NCI-H446 treated with DMSO at 0.1 percent for 48 hours (cell line): ENCODE measurements around the gene PYGB.

Experiments used
- DNase-seq: peaks from one replicate; lab custom pipeline; 2025; lab: John Stamatoyannopoulos, UW

PYGB gene

DNA sequence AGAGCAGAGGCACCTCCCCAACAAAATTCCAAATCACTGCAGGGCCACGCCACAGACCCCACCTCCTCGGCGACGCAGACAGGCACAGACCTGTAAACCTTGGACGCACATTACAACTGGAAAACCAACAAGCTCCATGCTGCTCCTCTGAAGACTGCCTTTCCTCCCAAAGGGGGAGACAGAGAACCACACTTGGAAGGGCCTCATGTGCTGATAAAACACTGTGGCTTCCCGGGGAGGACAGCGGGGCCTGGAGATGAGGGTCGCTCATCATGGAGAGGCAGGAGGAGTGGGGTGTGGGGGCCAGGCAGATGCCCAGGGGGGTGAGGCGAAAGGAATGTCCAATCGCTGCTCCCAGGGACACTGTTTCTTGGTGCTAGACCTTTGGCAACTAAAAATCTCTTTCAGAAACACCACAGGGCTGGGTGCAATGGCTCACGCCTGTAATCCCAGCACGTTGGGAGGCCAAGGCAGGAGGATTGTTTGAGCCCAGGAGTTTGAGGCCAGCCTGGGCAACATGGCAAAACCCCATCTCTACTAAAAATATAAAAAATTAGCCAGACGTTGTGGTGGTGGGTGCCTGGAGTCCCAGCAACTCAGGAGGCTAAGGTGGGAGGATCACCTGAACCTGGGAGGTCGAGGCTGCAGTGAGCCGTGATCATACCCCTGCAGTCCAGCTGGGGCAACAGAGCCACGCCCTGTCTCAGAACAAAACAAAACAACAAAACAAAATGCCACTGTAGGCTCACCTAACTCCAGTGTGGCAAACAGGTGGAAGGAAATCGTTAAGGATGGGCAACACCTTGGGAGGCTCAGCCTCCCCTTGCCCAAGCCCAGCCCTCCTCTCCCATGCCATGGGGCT lies 88.9 kb downstream of the PYGB start:
- DNase-seq: no peak

DNA sequence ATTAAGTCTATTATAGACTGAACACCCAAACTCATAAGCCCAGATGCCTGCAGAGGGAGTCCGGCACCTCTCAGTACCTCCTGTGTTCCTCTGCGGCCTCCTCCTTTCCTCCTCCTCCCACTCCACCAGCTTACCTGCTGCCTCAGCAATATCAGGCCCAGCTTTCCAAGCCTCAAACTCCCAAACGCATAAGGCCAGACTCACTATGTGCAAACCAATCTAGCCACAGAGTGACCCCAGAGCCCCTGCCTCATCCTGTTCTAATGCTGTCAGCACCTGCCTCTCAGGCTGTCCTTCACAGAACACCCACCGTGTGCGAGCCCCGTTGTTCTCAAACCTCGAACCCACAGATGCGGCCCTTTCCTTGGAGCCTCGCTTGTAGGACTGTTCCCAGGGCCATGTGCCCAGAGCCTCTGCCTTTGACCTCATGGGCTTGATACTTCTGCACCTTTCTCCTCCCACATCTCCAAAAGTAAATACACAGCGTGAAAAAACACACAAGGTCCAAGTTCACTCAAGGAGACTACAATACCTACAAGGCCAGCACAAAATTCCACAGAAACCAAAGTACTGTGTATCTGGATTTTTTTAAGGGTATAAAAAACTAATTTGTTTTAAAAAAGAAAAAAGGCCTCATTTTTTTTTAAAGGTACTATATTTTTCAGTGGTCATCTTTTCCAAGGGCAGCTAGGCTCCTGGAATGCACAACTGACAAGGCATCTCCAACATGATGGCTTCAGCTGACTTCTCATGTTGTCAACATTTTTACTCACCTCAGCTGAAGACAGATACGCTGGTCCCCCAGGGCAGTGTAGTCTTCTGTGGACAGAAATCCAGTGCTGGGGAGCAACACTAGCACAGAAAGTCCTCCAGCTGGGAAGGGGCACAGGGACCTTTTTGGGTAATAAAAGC lies 90.5 kb downstream of the PYGB start:
- no peak for DNase-seq

- no peak for DNase-seq
Measured at GRCh38 chr20:25339608-25340007, 91.7 kb downstream of the PYGB start.

GRCh38 chr20:25340380-25340779 lies 92.5 kb downstream of the PYGB start:
- no peak for DNase-seq

GRCh38 chr20:25341716-25342680 lies 94.1 kb downstream of the PYGB start:
- no peak for DNase-seq

DNA sequence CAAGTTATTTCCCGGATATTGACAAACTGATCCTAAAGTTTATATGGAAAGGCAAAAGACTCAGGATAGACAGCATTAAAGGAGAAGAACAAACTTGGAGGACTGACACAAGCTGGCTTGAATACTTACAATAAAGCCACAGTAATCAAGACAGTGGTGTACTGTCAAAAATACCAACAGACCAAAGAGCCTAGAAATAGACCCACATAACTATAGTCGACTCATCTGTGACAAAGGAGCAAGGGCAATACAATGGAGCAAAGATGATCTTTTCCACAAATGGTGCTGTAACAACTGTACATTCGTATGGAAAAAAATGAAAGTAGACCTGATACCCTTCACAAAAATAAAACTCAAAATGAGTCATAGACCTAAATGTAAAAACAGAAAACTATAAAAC lies 96.7 kb downstream of the PYGB start:
- DNase-seq: no peak

DNA sequence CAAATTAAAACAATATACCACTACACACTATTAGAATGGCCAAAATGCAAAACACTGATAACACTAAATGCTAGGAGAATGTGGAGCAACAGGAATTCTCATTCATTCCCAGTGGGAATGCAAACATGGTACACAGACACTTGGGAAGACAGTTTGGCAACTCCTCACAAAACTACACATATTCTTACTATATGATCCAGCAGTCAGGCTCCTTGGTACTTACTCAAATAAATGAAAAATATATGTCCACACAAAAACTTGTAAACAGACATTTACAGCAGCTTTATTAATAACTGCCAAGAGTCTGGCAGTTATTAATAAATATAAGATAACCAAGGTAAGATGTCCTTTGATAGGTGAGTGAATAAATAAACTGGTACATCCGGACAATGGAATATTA lies 97.8 kb downstream of the PYGB start:
- DNase-seq: no peak

GRCh38 chr20:25346349-25346748 lies 98.5 kb downstream of the PYGB start:
- no peak for DNase-seq
